ENCODE measurements around the gene IDH2.
"Not testable (repeated sequence)": the region's sequence is repeated elsewhere in the genome, so short reads cannot be mapped to it uniquely, and the experiment has no call there.

Gene IDH2

DNA sequence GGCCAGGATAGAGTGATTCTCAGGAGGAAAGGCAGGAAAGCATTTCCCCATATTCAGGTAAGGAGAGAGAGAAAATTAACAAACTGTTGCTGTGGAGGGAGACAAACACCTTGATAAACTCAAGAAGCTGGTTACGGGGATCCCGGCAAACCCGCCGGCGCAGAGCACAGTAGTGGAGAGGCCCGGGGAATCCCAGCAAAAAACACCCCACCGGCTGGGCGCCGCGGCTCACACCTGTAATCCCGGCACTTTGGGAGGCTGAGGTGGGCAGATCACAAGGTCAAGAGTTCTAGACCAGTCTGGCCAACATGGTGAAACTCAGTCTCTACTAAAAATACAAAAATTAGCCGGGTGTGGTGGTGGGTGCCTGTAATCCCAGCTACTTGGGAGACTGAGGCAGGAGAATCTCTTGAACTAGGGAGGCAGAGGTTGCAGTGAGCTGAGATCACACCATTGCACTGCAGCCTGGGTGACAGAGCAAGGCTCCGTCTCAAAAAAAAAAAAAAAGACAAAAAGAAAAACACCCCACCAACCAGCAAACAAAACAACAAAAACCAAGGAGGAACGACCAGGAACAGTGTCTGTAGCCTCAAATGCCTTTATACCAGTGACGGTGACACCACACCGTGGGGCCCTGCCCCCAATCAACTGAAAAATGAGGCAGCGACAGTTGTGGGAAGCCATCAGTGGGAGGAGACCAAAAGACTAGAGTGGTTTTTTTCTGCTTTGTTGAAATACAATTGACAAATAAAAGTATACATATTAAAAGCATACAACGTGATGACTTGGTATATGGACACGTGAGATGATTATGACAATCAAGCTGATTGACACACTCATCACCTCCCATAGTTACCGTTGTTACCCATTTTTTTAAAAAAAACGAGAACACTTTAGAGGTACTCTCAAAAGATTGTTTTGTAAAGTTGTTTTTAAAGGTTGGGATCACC, 40.2 kb upstream of the IDH2 start:
- H3K9me3 ChIP-seq (ENCODE audit: control insufficient read depth, insufficient read depth, low read length) = no peaks in the 10 kb centered on the region
- H3K79me2 ChIP-seq (ENCODE audit: control insufficient read depth, low read length) = no peaks in the 10 kb centered on the region
- no peaks in the 10 kb centered on the region for H4K20me1 ChIP-seq (ENCODE audit: control insufficient read depth, insufficient read depth, low read depth, low read length)
- H3K27ac ChIP-seq (ENCODE audit: low read depth, low read length) = no peak overlapping the region
- no peak overlapping the region for H3K4me3 ChIP-seq (ENCODE audit: low read length)
- peaks cover 10% of the 10 kb centered on the region for H3K27me3 ChIP-seq (ENCODE audit: control insufficient read depth, low read length)
- TF ChIP-seq, protein P1, sequence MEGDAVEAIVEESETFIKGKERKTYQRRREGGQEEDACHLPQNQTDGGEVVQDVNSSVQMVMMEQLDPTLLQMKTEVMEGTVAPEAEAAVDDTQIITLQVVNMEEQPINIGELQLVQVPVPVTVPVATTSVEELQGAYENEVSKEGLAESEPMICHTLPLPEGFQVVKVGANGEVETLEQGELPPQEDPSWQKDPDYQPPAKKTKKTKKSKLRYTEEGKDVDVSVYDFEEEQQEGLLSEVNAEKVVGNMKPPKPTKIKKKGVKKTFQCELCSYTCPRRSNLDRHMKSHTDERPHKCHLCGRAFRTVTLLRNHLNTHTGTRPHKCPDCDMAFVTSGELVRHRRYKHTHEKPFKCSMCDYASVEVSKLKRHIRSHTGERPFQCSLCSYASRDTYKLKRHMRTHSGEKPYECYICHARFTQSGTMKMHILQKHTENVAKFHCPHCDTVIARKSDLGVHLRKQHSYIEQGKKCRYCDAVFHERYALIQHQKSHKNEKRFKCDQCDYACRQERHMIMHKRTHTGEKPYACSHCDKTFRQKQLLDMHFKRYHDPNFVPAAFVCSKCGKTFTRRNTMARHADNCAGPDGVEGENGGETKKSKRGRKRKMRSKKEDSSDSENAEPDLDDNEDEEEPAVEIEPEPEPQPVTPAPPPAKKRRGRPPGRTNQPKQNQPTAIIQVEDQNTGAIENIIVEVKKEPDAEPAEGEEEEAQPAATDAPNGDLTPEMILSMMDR (IDR thresholded peaks at IDR 0.05; ENCODE audit: low read depth, low read length, poor library complexity, severe bottlenecking) = no peak
- no peak for TF ChIP-seq EZH2phosphoT487 (IDR thresholded peaks at IDR 0.05; ENCODE audit: borderline replicate concordance, low read length)
- peaks cover 4% of the 10 kb centered on the region; the same call in 1 of the 2 replicates for H3K4me1 ChIP-seq (ENCODE audit: control insufficient read depth, low read length)
- H3F3A ChIP-seq (ENCODE audit: control insufficient read depth, insufficient read depth) = no peaks in the 10 kb centered on the region
- no peak overlapping the region for H3K4me2 ChIP-seq (ENCODE audit: low read length)
- no peaks in the 10 kb centered on the region for H3K36me3 ChIP-seq (ENCODE audit: control insufficient read depth, low read length)
- no peaks in the 10 kb centered on the region for H3K9me2 ChIP-seq (replicated peaks; ENCODE audit: control insufficient read depth, low read length)

DNA sequence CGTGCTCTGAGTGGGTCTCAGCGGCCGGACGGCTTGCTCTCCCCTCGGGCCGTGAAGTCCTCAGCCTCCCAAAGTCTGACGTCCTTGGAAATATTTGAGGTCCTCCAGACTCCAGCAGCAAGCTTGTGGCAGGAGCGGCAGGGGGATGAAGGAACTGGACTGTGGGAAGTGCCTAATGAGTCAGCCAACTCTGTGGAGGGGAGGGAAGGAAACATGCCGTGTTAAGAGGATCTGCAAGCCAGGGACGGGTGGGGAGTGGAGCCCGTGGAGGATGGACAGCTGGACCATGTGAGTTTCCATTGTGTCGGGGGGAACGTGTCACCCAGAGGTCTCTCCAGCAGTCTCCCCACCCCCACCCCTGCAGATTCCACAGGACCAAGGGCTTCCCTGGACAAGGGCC, 39.4 kb upstream of the IDH2 start:
- Histone ChIP-seq H3K79me2 (ENCODE audit: control insufficient read depth, low read length) (no peaks in the 10 kb centered on the region), H3K4me2 (ENCODE audit: low read length) (no peak overlapping the region), H3K4me3 (ENCODE audit: low read length) (no peak overlapping the region), H3F3A (ENCODE audit: control insufficient read depth, insufficient read depth) (no peaks in the 10 kb centered on the region), H3K9me3 (ENCODE audit: control insufficient read depth, insufficient read depth, low read length) (no peaks in the 10 kb centered on the region), H3K9me2 (replicated peaks; ENCODE audit: control insufficient read depth, low read length) (no peaks in the 10 kb centered on the region), H3K27ac (ENCODE audit: low read depth, low read length) (no peak overlapping the region), H4K20me1 (ENCODE audit: control insufficient read depth, insufficient read depth, low read depth, low read length) (no peaks in the 10 kb centered on the region), H3K4me1 (ENCODE audit: control insufficient read depth, low read length) (peaks cover 4% of the 10 kb centered on the region; the same call in 1 of the 2 replicates), H3K36me3 (ENCODE audit: control insufficient read depth, low read length) (no peaks in the 10 kb centered on the region), H3K27me3 (ENCODE audit: control insufficient read depth, low read length) (peaks cover 10% of the 10 kb centered on the region)
- TF ChIP-seq, protein P1 (IDR thresholded peaks at IDR 0.05; ENCODE audit: low read depth, low read length, poor library complexity, severe bottlenecking) = no peak
- TF ChIP-seq EZH2phosphoT487 (IDR thresholded peaks at IDR 0.05; ENCODE audit: borderline replicate concordance, low read length) = no peak

DNA sequence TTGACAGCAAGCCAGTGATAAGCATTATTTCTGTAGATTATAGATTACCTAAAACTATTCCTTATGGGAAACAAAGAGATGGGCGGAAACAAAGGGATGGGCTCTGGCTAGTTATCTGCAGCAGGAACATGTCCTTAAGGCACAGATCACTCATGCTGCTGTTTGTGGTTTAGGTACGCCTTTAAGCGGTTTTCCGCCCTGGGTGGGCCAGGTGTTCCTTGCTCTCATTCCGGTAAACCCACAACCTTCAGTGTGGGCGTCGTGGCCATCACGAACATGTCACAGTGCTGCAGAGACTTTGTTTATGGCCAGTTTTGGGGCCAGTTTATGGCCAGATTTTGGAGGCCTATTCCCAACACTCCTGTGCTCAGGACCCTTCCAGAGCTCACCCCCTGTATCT, 37.3 kb upstream of the IDH2 start:
- H3K4me1 ChIP-seq (ENCODE audit: control insufficient read depth, low read length); H3K27me3 ChIP-seq (ENCODE audit: control insufficient read depth, low read length); H3K4me2 ChIP-seq (ENCODE audit: low read length); H3F3A ChIP-seq (ENCODE audit: control insufficient read depth, insufficient read depth); H4K20me1 ChIP-seq (ENCODE audit: control insufficient read depth, insufficient read depth, low read depth, low read length); H3K4me3 ChIP-seq (ENCODE audit: low read length); H3K9me3 ChIP-seq (ENCODE audit: control insufficient read depth, insufficient read depth, low read length); H3K36me3 ChIP-seq (ENCODE audit: control insufficient read depth, low read length); H3K79me2 ChIP-seq (ENCODE audit: control insufficient read depth, low read length); H3K27ac ChIP-seq (ENCODE audit: low read depth, low read length); H3K9me2 ChIP-seq (replicated peaks; ENCODE audit: control insufficient read depth, low read length): not testable (repeated sequence)
